GM19452 (cell line): Measurements from ENCODE around the gene SLC35B2.
A peak's percentile ranks its signal among the peaks of the same experiment; 100 is the strongest.

Experiments used
- ATAC-seq: cut with Tn5 transposase; IDR thresholded peaks from one replicate; pipeline ENCODE4 v1.9.1; 2021; ENCODE audit not compliant: unreplicated experiment

Gene SLC35B2

GRCh38 chr6:44224029-44224964 lies 33.0 kb downstream of the SLC35B2 start:
- no peak for ATAC-seq

GRCh38 chr6:44223319-44224028 lies 33.9 kb downstream of the SLC35B2 start, which contains the start of gene SLC29A1:
SLC29A1 (plus strand) TSS chr6:44223595; CDS start chr6:44227314, 3,719 bp downstream.
- peak; percentile 48 for ATAC-seq

- no peak for ATAC-seq
These were observed 34.6 kb downstream of the SLC35B2 start for GRCh38 chr6:44222486-44223318.

DNA sequence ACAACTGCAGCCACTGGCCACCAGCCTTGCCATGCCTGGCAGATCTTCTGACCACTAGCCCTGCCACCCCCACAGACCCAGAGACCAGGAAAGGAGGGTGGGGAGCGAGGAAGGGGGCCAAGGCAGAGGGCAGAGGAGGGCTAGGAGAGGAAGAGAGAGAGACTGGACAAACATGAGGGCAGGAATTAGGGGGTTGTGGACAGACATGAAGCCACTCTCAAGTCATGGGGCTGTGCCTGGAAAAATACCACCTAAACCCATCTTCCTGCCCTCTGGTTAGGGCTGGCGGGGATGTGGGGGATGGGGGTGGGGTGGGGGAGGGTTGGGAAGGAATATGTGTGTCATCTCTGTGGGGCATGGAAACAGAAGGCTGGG lies 35.4 kb downstream of the SLC35B2 start:
- ATAC-seq = no peak

DNA sequence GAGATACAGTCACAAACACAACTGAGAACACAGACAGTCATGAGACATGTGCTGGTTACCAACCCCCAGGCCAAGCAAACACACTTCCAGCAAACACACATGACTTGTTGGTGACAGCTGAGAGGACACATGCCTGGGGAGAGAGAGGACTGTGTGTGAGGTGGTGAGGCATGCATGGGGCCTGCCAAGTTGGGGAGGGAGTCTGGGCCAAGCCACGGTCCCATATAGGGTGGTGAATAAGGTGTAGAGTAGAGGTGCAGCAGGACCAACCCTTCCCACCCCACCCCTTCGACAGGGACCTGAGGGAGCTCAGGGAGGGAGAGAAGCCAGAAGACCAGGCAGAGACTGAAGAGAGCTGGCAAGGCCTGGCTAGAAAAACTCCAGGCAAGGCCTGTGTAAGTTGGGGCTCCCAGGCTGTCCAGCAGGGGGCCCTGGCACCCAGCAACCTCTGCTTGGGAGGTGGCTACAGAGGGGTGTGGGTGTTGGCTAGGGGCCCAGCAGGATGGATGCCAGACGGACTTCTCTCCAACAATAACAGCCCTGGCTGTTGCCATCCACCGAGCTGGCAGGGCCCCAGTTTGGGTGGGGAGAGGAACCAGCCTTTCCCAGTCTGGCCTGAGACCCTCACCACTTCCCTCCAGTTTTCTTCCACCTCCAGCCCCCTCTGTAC lies 35.9 kb downstream of the SLC35B2 start:
- no peak for ATAC-seq

GRCh38 chr6:44220913-44221290 lies 36.4 kb downstream of the SLC35B2 start:
- no peak for ATAC-seq

DNA sequence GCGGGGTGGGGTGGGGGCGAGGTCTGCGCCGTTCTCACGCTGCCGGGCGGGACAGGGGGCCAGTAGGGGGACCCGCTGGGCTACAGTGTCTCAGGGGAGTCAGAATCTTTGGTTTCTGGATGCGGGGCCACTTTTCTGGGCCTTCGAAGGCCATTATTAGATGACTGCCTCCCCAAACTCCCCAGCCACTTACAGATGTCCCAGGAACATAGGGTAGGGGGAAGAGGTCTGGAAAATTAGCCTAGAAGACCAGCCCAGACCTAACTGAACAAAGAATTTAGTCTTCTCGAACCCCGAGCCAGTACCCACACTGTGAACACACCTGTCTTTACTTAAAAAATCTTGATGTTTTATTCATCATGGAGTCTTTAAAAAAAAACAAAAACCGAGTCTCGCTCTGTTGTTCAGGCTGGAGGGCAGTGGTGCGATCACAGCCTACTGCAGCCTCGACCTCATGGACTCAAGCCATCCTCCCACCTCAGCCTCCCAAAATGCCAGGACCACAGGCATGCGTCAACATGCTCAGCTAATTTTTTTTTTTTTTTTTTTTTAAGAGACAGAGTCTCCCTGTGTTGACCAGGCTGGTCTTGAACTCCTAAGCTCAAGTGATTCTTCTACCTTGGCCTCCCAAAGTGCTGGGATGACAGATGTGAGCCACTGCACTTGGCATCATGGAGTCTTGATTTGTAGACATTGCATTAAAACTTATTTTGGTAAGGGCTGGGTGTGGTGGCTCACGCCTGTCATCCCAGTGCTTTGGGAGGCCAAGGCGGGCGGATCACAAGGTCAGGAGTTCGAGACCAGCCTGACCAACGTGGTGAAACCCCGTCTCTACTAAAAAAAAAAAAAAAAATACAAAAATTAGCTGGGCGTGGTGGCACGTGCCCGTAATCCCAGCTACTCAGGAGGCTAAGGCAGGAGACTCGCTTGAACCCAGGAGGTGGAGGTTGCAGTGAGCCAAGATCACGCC lies 37.2 kb downstream of the SLC35B2 start:
- no peak for ATAC-seq

DNA sequence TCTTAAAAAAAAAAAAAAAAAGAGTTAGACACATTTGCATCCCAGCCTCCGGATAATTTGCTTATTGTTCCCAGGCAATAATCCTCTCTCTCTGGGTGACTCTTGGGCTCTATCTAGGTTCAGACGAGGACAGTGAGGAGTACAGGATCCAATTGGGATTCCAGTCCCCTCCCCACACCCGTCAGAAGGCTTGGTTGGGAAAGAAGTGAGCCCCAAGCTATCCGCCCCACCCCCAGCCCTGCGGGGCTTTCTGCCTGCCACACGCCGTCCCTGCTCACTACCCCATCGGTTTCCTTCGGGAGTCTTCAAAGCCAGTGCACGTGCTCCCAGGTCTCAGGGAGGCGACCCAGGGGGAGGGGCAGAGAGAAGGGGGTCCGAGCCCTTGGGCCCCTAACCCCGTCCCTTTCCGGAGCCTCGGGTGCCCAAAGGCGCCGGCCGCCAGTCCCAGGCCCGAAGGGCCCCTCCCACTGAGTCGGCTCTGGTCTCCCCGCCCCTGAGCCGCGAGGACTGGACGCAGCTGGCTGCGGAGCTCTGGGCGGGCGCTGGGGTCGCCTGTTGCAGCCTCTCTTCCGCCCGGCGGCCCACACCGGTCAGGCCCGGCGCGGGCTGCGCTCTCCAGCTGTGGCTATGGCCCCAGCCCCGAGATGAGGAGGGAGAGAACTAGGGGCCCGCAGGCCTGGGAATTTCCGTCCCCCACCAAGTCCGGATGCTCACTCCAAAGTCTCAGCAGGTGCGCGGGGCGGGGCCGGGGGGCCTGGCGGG lies 38.1 kb downstream of the SLC35B2 start:
- ATAC-seq = peak; percentile 52

GRCh38 chr6:44217332-44218143 lies 39.8 kb downstream of the SLC35B2 start:
- ATAC-seq = no peak

GRCh38 chr6:44216677-44217331 lies 40.5 kb downstream of the SLC35B2 start, which contains the start of gene MYMX:
MYMX (plus strand) TSS chr6:44216926; CDS start chr6:44217472, 546 bp downstream.
- no peak for ATAC-seq

DNA sequence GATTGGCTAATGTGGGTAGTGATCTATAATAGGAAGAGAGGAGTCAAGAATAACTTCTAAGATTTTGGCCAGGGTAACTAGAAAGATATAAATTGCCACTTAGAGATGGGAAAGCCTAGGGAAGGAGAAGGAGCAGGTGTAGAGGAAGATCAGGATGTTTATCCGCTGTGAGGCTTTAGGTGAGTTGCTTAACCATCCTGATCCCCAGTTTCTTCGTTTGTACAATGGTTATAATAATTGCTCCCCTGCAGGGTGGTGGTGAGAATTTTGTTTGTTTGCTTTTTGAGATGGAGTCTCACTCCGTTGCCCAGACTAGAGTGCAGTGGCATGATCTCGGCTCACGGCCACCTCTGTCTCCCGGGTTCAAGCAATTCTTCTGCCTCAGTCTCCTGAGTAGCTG lies 43.0 kb downstream of the SLC35B2 start:
- ATAC-seq = no peak

GRCh38 chr6:44211284-44211683 lies 46.0 kb downstream of the SLC35B2 start:
- ATAC-seq = no peak

DNA sequence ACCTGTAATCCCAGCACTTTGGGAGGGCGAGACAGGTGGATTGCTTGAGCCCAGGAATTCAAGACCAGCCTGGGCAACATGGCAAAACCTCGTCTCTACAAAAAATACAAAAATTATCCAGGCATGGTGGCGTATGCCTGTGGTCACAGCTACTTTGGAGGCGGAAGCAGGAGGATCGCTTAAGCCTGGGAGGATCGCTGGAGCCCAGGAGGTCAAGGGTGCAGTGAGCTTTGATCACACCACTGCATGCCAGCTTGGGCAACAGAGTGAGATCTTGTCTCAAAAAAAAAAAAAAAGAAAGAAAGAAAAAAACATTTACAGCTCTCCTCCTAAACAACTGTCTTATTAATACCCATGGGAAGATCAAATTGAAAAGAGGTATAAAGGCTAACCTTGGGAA lies 49.4 kb downstream of the SLC35B2 start:
- no peak for ATAC-seq
